Measurements from ENCODE around the gene BEAN1. TPM values are rescaled to one million over a fixed set of nuclear protein-coding genes. Genes with fewer than 3 reads are reported as not detected.

BEAN1 gene
- total and polyA plus RNA-seq, 2 experiments from 2014 or later = 0.07 to 0.10 TPM

DNA sequence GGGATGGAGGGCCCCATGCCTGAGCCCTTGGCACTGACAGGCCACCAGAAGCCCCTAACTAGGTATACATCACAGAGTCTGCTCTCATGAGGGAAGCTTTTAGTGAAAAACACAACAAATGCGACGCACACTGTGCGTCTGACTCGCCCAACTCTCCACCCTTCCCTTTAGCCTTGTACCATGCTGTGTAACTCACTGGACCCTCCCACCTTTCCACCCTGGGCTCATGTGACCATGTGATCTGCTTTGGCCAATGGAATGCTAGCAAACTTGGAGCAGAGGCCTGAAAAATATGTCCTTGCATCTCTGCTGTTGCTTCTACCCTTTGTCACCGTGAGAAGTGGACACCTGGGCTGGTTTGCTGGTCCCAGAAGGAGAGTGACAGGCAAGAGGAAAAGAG is 101.2 kb downstream of the BEAN1 start:
- no peaks in the 10 kb centered on the region; the same call in 2 of the 3 replicates for H3K9me3 Mint-ChIP-seq
- 0 out of 3 replicates have a peak, but pooled peaks cover 3% of the 10 kb centered on the region for H3K36me3 Mint-ChIP-seq (ENCODE audit: low read depth)
- DNase-seq (ENCODE audit: low spot score) (no peak), ATAC-seq (no peak)
- H3K27me3 Mint-ChIP-seq (ENCODE audit: insufficient read depth, low read depth, poor library complexity) = peaks cover 2% of the 10 kb centered on the region
- H3K27ac Mint-ChIP-seq = no peak overlapping the region
- Histone ChIP-seq H3K27me3 (ENCODE audit: insufficient read depth) (no peaks in the 10 kb centered on the region), H3K4me3 (no peak overlapping the region), H3K36me3 (ENCODE audit: insufficient read depth) (no peaks in the 10 kb centered on the region), H3F3A (replicated peaks; ENCODE audit: low read depth) (no peaks in the 10 kb centered on the region), H3K9me2 (ENCODE audit: insufficient read depth) (no peaks in the 10 kb centered on the region), H2AFZ (no peak overlapping the region), H3K4me2 (no peak overlapping the region), H3K4me1 (ENCODE audit: insufficient read depth) (no peaks in the 10 kb centered on the region), H4K20me1 (replicated peaks; ENCODE audit: insufficient read depth) (no peaks in the 10 kb centered on the region; the same call in 1 of the 2 replicates), H3K79me2 (replicated peaks; ENCODE audit: insufficient read depth) (no peaks in the 10 kb centered on the region), H3K27ac (ENCODE audit: low read depth) (no peak overlapping the region)
- no peak overlapping the region for H3K4me3 Mint-ChIP-seq
- TF ChIP-seq, protein P1, sequence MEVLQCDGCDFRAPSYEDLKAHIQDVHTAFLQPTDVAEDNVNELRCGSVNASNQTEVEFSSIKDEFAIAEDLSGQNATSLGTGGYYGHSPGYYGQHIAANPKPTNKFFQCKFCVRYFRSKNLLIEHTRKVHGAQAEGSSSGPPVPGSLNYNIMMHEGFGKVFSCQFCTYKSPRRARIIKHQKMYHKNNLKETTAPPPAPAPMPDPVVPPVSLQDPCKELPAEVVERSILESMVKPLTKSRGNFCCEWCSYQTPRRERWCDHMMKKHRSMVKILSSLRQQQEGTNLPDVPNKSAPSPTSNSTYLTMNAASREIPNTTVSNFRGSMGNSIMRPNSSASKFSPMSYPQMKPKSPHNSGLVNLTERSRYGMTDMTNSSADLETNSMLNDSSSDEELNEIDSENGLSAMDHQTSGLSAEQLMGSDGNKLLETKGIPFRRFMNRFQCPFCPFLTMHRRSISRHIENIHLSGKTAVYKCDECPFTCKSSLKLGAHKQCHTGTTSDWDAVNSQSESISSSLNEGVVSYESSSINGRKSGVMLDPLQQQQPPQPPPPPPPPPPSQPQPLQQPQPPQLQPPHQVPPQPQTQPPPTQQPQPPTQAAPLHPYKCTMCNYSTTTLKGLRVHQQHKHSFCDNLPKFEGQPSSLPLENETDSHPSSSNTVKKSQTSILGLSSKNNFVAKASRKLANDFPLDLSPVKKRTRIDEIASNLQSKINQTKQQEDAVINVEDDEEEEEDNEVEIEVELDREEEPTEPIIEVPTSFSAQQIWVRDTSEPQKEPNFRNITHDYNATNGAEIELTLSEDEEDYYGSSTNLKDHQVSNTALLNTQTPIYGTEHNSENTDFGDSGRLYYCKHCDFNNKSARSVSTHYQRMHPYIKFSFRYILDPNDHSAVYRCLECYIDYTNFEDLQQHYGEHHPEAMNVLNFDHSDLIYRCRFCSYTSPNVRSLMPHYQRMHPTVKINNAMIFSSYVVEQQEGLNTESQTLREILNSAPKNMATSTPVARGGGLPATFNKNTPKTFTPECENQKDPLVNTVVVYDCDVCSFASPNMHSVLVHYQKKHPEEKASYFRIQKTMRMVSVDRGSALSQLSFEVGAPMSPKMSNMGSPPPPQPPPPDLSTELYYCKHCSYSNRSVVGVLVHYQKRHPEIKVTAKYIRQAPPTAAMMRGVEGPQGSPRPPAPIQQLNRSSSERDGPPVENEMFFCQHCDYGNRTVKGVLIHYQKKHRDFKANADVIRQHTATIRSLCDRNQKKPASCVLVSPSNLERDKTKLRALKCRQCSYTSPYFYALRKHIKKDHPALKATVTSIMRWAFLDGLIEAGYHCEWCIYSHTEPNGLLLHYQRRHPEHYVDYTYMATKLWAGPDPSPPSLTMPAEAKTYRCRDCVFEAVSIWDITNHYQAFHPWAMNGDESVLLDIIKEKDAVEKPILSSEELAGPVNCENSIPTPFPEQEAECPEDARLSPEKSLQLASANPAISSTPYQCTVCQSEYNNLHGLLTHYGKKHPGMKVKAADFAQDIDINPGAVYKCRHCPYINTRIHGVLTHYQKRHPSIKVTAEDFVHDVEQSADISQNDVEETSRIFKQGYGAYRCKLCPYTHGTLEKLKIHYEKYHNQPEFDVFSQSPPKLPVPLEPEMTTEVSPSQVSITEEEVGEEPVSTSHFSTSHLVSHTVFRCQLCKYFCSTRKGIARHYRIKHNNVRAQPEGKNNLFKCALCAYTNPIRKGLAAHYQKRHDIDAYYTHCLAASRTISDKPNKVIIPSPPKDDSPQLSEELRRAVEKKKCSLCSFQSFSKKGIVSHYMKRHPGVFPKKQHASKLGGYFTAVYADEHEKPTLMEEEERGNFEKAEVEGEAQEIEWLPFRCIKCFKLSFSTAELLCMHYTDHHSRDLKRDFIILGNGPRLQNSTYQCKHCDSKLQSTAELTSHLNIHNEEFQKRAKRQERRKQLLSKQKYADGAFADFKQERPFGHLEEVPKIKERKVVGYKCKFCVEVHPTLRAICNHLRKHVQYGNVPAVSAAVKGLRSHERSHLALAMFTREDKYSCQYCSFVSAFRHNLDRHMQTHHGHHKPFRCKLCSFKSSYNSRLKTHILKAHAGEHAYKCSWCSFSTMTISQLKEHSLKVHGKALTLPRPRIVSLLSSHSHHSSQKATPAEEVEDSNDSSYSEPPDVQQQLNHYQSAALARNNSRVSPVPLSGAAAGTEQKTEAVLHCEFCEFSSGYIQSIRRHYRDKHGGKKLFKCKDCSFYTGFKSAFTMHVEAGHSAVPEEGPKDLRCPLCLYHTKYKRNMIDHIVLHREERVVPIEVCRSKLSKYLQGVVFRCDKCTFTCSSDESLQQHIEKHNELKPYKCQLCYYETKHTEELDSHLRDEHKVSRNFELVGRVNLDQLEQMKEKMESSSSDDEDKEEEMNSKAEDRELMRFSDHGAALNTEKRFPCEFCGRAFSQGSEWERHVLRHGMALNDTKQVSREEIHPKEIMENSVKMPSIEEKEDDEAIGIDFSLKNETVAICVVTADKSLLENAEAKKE (CRISPR knock-in tag; IDR thresholded peaks at IDR 0.05) = no peak
- TF ChIP-seq, protein P2, sequence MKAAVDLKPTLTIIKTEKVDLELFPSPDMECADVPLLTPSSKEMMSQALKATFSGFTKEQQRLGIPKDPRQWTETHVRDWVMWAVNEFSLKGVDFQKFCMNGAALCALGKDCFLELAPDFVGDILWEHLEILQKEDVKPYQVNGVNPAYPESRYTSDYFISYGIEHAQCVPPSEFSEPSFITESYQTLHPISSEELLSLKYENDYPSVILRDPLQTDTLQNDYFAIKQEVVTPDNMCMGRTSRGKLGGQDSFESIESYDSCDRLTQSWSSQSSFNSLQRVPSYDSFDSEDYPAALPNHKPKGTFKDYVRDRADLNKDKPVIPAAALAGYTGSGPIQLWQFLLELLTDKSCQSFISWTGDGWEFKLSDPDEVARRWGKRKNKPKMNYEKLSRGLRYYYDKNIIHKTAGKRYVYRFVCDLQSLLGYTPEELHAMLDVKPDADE (IDR thresholded peaks at IDR 0.05) = no peak
- TF ChIP-seq NANOG (IDR thresholded peaks at IDR 0.05; ENCODE audit: borderline replicate concordance) = no peak
- TF ChIP-seq EZH2 (IDR thresholded peaks at IDR 0.05; ENCODE audit: low read depth, unreplicated experiment) = no peak
- no peak for TF ChIP-seq JUNB (IDR thresholded peaks at IDR 0.05; ENCODE audit: unreplicated experiment)
- TF ChIP-seq STAT1 (IDR thresholded peaks at IDR 0.05; ENCODE audit: unreplicated experiment) = no peak
- no peak for TF ChIP-seq POLR2AphosphoS5 (IDR thresholded peaks at IDR 0.05; ENCODE audit: low read depth)
- no peak for TF ChIP-seq CREB1 (CRISPR knock-in tag; IDR thresholded peaks at IDR 0.05; ENCODE audit: low read depth)
- no peaks in the 10 kb centered on the region for H3K4me1 Mint-ChIP-seq

Data from GM23338 (cell line).